Measurements from ENCODE around the gene PSMD12.

DNA sequence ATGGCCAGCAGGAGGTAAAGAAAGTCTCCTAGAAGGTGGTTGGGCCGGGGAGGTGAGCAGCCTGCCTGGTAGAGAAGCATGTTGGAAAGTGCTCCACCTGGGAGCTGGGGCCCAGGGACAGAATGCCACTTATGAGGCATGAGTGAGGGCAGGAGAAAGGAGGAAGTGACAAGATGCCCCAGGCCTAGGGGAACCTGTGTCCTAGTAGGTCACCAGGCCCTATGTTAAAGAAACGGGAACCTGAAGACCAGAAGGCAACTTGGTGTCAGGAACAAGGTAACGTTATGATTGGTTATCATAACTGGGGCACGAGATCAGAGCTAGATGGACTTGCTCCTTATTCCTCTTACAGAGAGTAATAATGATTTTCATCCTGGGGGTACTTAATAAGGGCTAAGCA lies 45.0 kb upstream of the PSMD12 start:
- TF ChIP-seq, protein P1, sequence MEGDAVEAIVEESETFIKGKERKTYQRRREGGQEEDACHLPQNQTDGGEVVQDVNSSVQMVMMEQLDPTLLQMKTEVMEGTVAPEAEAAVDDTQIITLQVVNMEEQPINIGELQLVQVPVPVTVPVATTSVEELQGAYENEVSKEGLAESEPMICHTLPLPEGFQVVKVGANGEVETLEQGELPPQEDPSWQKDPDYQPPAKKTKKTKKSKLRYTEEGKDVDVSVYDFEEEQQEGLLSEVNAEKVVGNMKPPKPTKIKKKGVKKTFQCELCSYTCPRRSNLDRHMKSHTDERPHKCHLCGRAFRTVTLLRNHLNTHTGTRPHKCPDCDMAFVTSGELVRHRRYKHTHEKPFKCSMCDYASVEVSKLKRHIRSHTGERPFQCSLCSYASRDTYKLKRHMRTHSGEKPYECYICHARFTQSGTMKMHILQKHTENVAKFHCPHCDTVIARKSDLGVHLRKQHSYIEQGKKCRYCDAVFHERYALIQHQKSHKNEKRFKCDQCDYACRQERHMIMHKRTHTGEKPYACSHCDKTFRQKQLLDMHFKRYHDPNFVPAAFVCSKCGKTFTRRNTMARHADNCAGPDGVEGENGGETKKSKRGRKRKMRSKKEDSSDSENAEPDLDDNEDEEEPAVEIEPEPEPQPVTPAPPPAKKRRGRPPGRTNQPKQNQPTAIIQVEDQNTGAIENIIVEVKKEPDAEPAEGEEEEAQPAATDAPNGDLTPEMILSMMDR (IDR thresholded peaks at IDR 0.05; ENCODE audit: extremely low read depth in 1 of 2, insufficient read depth in 1 of 2, low read depth in 1 of 2, low read length in 2 of 2): no peak
- TF ChIP-seq EZH2 (IDR thresholded peaks at IDR 0.05; ENCODE audit: borderline replicate concordance, low read depth, low read length, severe bottlenecking) (no peak), JUN (IDR thresholded peaks at IDR 0.05; ENCODE audit: borderline replicate concordance, insufficient read depth, insufficient read length, low read depth) (no peak), POLR2AphosphoS5 (IDR thresholded peaks at IDR 0.05; ENCODE audit: insufficient read depth, low read depth, low read length) (no peak)
